IMR-90 (cell line): ENCODE results near the gene OSER1. TPM values are rescaled to one million over a fixed set of nuclear protein-coding genes. Genes with fewer than 3 reads are reported as not detected.

ENCODE experiments used
- ATAC-seq: fragments of 200-7000 bp; cut with Tn5 transposase; 2 replicates; pipeline ENCODE4 v1.9.1; 2020; ENCODE audit warnings: low read depth, mild to moderate bottlenecking, moderate library complexity
- BruUV-seq: library from RNA; stranded (reverse); fragments of 400-500 nt; replicated peaks from 2 replicates; lab custom pipeline; 2021; lab: Mats Ljungman, UMichigan
- CTCF ChIA-PET: fragments of 300-600 bp; formaldehyde crosslinking; extraction: SDS; loops from one replicate; lab custom pipeline; 2021; ENCODE audit warnings: antibody characterized with exemption; lab: Yijun Ruan, JAX
- POLR2A ChIA-PET: fragments of 300-600 bp; sonication (Branson Sonifier 250); formaldehyde crosslinking; loops from one replicate; lab custom pipeline; 2022; ENCODE audit warnings: antibody characterized with exemption; ENCODE audit not compliant: unreplicated experiment; lab: Charles Lee
- DNase-seq: peaks from one replicate; pipeline ENCODE4 v3.0.0; 2013
- H2AFZ ChIP-seq: replicated peaks from 2 replicates; pipeline ENCODE3; 2013; ENCODE audit warnings: low read length, mild to moderate bottlenecking; ENCODE audit not compliant: poor library complexity
- H2AK5ac ChIP-seq: 2 replicates; pipeline ENCODE4 v1.6.1; 2013; ENCODE audit warnings: low read depth, low read length, inconsistent platforms
- H2AK9ac ChIP-seq: replicated peaks from 2 replicates; pipeline ENCODE3; 2013; ENCODE audit warnings: mild to moderate bottlenecking, low read depth, low read length, moderate library complexity; ENCODE audit not compliant: poor library complexity
- H2BK120ac ChIP-seq: 2 replicates; pipeline ENCODE4 v1.6.1; 2013; ENCODE audit warnings: low read depth, low read length, inconsistent platforms
- H2BK15ac ChIP-seq: 3 replicates; pipeline ENCODE4 v1.6.1; 2013; ENCODE audit warnings: low read depth, low read length, inconsistent platforms
- H2BK20ac ChIP-seq: 2 replicates; pipeline ENCODE4 v1.6.1; 2013; ENCODE audit warnings: low read depth, mild to moderate bottlenecking, inconsistent platforms, low read length, moderate library complexity
- H2BK5ac ChIP-seq: 2 replicates; pipeline ENCODE4 v1.6.1; 2013; ENCODE audit warnings: mild to moderate bottlenecking, low read depth, low read length, inconsistent platforms; ENCODE audit not compliant: poor library complexity, severe bottlenecking
- H3K14ac ChIP-seq: replicated peaks from 2 replicates; pipeline ENCODE4 v1.6.1; 2013; ENCODE audit warnings: low read depth, low read length, inconsistent platforms
- H3K18ac ChIP-seq: 2 replicates; pipeline ENCODE4 v1.6.1; 2013; ENCODE audit warnings: low read depth, low read length, control low read depth
- H3K23ac ChIP-seq: 2 replicates; pipeline ENCODE4 v1.6.1; 2013; ENCODE audit warnings: low read depth, low read length, inconsistent platforms
- H3K27ac ChIP-seq: 2 replicates; pipeline ENCODE4 v1.5.1; 2013; ENCODE audit warnings: mild to moderate bottlenecking, control low read depth, low read length; ENCODE audit not compliant: insufficient read depth
- H3K27me3 ChIP-seq: 2 replicates; pipeline ENCODE4 v1.6.1; 2013; ENCODE audit warnings: low read length; ENCODE audit not compliant: control insufficient read depth, insufficient read depth
- H3K36me3 ChIP-seq: 2 replicates; pipeline ENCODE4 v1.6.1; 2013; ENCODE audit warnings: low read length, mixed read lengths; ENCODE audit not compliant: control insufficient read depth, insufficient read depth
- H3K4ac ChIP-seq: 2 replicates; pipeline ENCODE4 v1.6.1; 2013; ENCODE audit warnings: low read depth, low read length, inconsistent platforms
- H3K4me1 ChIP-seq: 2 replicates; pipeline ENCODE4 v1.6.1; 2013; ENCODE audit warnings: low read length, mixed read lengths; ENCODE audit not compliant: control insufficient read depth, insufficient read depth
- H3K4me2 ChIP-seq: 2 replicates; pipeline ENCODE4 v1.6.1; 2013; ENCODE audit warnings: low read depth, mild to moderate bottlenecking, control low read depth, low read length, moderate library complexity
- H3K4me3 ChIP-seq: 2 replicates; pipeline ENCODE4 v1.5.1; 2013; ENCODE audit warnings: low read depth, mild to moderate bottlenecking, control low read depth, low read length, moderate library complexity; ENCODE audit not compliant: insufficient read depth
- H3K56ac ChIP-seq: 2 replicates; pipeline ENCODE4 v1.6.1; 2013; ENCODE audit warnings: low read length, inconsistent platforms; ENCODE audit not compliant: insufficient read depth; ENCODE audit errors: extremely low read depth
- H3K79me1 ChIP-seq, 2 experiments: 2 replicates each; pipeline ENCODE4 v1.6.1; 2013; ENCODE audit warnings: low read length in 2 of 2, inconsistent platforms in 1 of 2, low read depth in 1 of 2
- H3K9ac ChIP-seq: 2 replicates; pipeline ENCODE4 v1.6.1; 2013; ENCODE audit warnings: low read depth, low read length, control low read depth
- H3K9me1 ChIP-seq: 2 replicates; pipeline ENCODE4 v1.6.1; 2013; ENCODE audit warnings: low read length, inconsistent platforms; ENCODE audit not compliant: insufficient read depth
- H3K9me3 ChIP-seq: 2 replicates; pipeline ENCODE4 v1.6.1; 2013; ENCODE audit warnings: low read length; ENCODE audit not compliant: control insufficient read depth, insufficient read depth
- H4K20me1 ChIP-seq: 2 replicates; pipeline ENCODE4 v1.6.1; 2013; ENCODE audit warnings: low read length, inconsistent platforms; ENCODE audit not compliant: insufficient read depth
- H4K5ac ChIP-seq: 2 replicates; pipeline ENCODE4 v1.6.1; 2013; ENCODE audit warnings: mild to moderate bottlenecking, low read depth, low read length, control low read depth
- H4K8ac ChIP-seq, 2 experiments: 2 replicates each; pipeline ENCODE4 v1.6.1; 2013; ENCODE audit warnings: low read depth in 2 of 2, low read length in 2 of 2, control low read depth in 1 of 2, inconsistent platforms in 1 of 2
- H4K91ac ChIP-seq: 2 replicates; pipeline ENCODE4 v1.6.1; 2013; ENCODE audit warnings: low read depth, low read length, inconsistent platforms; ENCODE audit not compliant: insufficient read depth
- CEBPB ChIP-seq: IDR thresholded peaks from 2 replicates; pipeline ENCODE4 v1.6.1; 2012; ENCODE audit warnings: low read depth, low read length, improper control_type of control experiment
- CHD1 ChIP-seq: IDR thresholded peaks from 2 replicates; pipeline ENCODE4 v1.6.1; 2012; ENCODE audit warnings: low read depth, low read length, improper control_type of control experiment
- ELK1 ChIP-seq: fragments of 150-350 bp; IDR thresholded peaks from 2 replicates; pipeline ENCODE4 v1.6.1; 2016; ENCODE audit warnings: low read depth, mild to moderate bottlenecking, low read length, moderate library complexity, borderline replicate concordance
- FOS ChIP-seq: fragments of 150-350 bp; IDR thresholded peaks from 2 replicates; pipeline ENCODE4 v1.6.1; 2016; ENCODE audit warnings: low read depth, low read length
- MAFK ChIP-seq: IDR thresholded peaks from 2 replicates; pipeline ENCODE4 v1.6.1; 2012; ENCODE audit warnings: low read depth, low read length, improper control_type of control experiment
- MAZ ChIP-seq: IDR thresholded peaks from 2 replicates; pipeline ENCODE4 v1.6.1; 2012; ENCODE audit warnings: low read depth, mild to moderate bottlenecking, low read length, improper control_type of control experiment, moderate library complexity, borderline replicate concordance
- MXI1 ChIP-seq: IDR thresholded peaks from 2 replicates; pipeline ENCODE4 v1.6.1; 2012; ENCODE audit warnings: low read depth, mild to moderate bottlenecking, low read length, moderate library complexity, borderline replicate concordance
- NFE2L2 ChIP-seq: fragments of 150-350 bp; IDR thresholded peaks from 2 replicates; pipeline ENCODE4 v1.6.1; 2016; ENCODE audit warnings: low read depth, mild to moderate bottlenecking, low read length
- POLR2A ChIP-seq: IDR thresholded peaks from 2 replicates; pipeline ENCODE4 v1.6.1; 2012; ENCODE audit warnings: mild to moderate bottlenecking, low read depth, low read length
- RCOR1 ChIP-seq: IDR thresholded peaks from 2 replicates; pipeline ENCODE4 v1.6.1; 2012; ENCODE audit warnings: mild to moderate bottlenecking, low read length, improper control_type of control experiment; ENCODE audit not compliant: insufficient replicate concordance
- SMC3 ChIP-seq: fragments of 150-350 bp; IDR thresholded peaks from 2 replicates; pipeline ENCODE4 v1.6.1; 2016; ENCODE audit warnings: low read depth, mild to moderate bottlenecking, antibody characterized with exemption, low read length, moderate library complexity
- USF2 ChIP-seq: fragments of 150-350 bp; IDR thresholded peaks from 2 replicates; pipeline ENCODE4 v1.6.1; 2017; ENCODE audit warnings: mild to moderate bottlenecking, antibody characterized with exemption, low read length, low read depth
- WGBS, 2 experiments: methylation state at CpG; one replicate each; pipeline versions ENCODE4 v1.1.5 to v1.1.7; 2013; ENCODE audit warnings: missing lambda C conversion rate in 2 of 2; ENCODE audit not compliant: insufficient read length in 1 of 2; ENCODE audit errors: extremely low coverage in 2 of 2; 5-methylcytosine and 5-hydroxymethylcytosine counted together
- dilution Hi-C: fragments of 300-500 bp; cut with HindIII; formaldehyde crosslinking; loops from one replicate; pipeline ENCODE4 v1.14.3; 2018; ENCODE audit warnings: low sequenced_read_pairs; ENCODE audit not compliant: unreplicated experiment
- in situ Hi-C: fragments of 300-500 bp; cut with MboI; formaldehyde crosslinking; loops from 3 replicates; pipeline ENCODE4 v1.14.3; 2019; ENCODE audit warnings: low sequenced_read_pairs, inconsistent platforms, mixed read lengths
- intact Hi-C: fragments of 100-400 bp; cut with micrococcal nuclease; formaldehyde crosslinking; loops from 2 replicates; pipeline ENCODE4 v1.10.0; 2022
- polyA plus RNA-seq, 3 experiments: library from polyadenylated mRNA; depleted of rRNA; stranded (reverse); fragments of >200 nt; gene quantifications; 2 replicates each; pipeline ENCODE4 v1.2.3, GENCODE V29; 2012; ENCODE audit warnings: low replicate concordance in 1 of 3
- total RNA-seq: library from RNA; depleted of rRNA; stranded (reverse); fragments of >200 nt; gene quantifications from 2 replicates; pipeline ENCODE4 v1.2.3, GENCODE V29; 2012

Gene OSER1
- total and polyA plus RNA-seq, 2 of the 4 experiments (the other 2 are of a cell fraction), result 32.6 to 70.6 TPM

DNA sequence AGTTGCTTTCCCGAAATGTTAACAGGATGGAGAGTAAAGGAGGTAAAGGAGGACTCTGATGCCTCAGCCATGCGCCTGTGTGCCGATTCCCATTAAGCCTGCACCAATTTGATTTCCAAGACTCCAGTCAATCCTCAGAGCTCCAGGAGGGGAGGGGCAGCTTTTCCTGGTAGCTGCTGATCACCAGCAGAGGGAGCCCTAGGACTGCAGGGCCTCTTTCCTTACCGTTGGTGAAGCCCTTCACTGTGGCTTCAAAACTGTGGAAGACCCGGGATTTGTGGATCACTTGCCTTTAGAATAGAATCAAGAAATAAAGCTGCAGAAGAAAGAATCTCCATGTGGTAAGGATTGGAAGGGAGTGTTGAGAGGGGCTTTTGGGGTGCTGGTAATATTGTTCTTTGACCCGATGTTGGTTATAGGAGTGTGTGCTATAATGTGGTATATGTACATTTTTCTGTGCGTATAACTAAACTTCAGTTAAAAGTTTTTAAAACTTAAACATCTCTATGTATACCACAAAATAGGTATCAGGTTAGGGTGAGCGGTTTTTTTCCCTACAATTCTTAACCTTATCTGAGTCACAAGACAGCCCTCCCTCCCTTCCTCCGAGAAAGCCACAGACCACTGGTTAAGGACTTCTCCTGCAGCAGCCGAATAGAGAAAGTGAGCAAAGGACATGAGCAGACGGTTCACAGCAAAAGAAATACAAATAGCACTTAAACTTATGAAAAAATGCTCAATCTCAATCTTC lies 6.9 kb upstream of the OSER1 start (continued):
- no peak for TF ChIP-seq MXI1
- TF ChIP-seq MAFK, result no peak

DNA sequence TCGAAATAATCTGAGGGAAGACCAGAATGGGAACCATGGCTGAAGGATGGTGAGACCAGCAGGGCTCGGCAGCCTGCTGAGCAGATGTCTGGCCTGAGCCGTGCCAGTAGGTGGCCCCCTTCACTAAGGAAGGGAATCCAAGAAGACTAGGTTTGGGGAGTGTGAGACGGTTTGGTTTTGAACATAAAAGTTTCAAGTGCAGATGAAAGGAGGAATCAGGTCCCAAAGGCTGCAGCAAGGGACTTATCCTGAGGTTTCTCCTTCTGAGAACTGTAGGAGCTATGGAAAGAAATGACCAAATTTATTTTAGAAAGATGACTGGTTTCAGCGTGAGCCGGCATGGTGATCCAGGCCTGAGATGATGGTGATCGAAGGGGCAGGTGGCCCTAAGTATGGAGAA lies 4.6 kb upstream of the OSER1 start:
- Histone ChIP-seq H3K9ac (no peak overlapping the region), H4K8ac (no peak overlapping the region), H3K56ac (no peak overlapping the region), H3K27ac (no peak overlapping the region), H2BK20ac (no peak overlapping the region), H2AK9ac (peak overlapping the region; percentile 11), H2BK120ac (no peak overlapping the region), H3K4me1 (peaks cover 4% of the 10 kb centered on the region; the same call in 1 of the 2 replicates), H2AK5ac (no peak overlapping the region), H4K5ac (no peak overlapping the region), H2AFZ (peak overlapping the region; percentile 9), H2BK15ac (no peak overlapping the region), H3K23ac (no peak overlapping the region), H3K36me3 (no peaks in the 10 kb centered on the region), H3K4me2 (no peak overlapping the region), H2BK5ac (no peak overlapping the region), H4K91ac (no peak overlapping the region), H3K79me1 (peaks cover 0 to 10% of the 10 kb centered on the region in 2 experiments; a peak in 2 of 4 replicates), H3K27me3 (no peaks in the 10 kb centered on the region), H4K20me1 (peaks cover 4% of the 10 kb centered on the region), H3K9me3 (no peaks in the 10 kb centered on the region), H3K9me1 (0 out of 2 replicates have a peak, but pooled peaks cover 3% of the 10 kb centered on the region), H3K18ac (no peak overlapping the region), H3K4ac (no peak overlapping the region), H3K14ac (no peak overlapping the region), H3K4me3 (no peak overlapping the region)
- no TSS peak for BruUV-seq
- in situ Hi-C loops (loop anchor here (5.0 to 10.0 kb wide), 3 partner anchors 97 to 390 kb away; partner anchors contain the start of genes FITM2 and TTPAL), dilution Hi-C loops (no loop called here), intact Hi-C loops (loop anchor here (1.0 to 10.0 kb wide), 2 partner anchors 171 to 670 kb away; partner anchors contain the start of gene YWHAB)
- 59% methylated on average over 7 of the region's 7 CpGs; no CpG with 5 or more reads in 1 of the 2 experiments for WGBS, 2 experiments
- ATAC-seq (peak; percentile 32; the same call in 1 of the 2 replicates), DNase-seq (peak; percentile 62)
- POLR2A ChIA-PET, result no interaction called here
- CTCF ChIA-PET, result interaction anchor here (0.6 to 1.3 kb wide), 4 partner anchors 10 to 166 kb away, joined by 3 to 4 read pairs (median 3); no protein-coding TSS in a partner anchor
- TF ChIP-seq POLR2A (peak; percentile 33; the same call in 1 of the 2 replicates), USF2 (no peak), CEBPB (no peak), CHD1 (no peak), ELK1 (no peak), RCOR1 (no peak), FOS (no peak), MXI1 (no peak), NFE2L2 (no peak), MAZ (no peak), SMC3 (peak; percentile 71), MAFK (no peak)
